ENCODE results near the gene TLK1.
"Not testable (repeated sequence)": the region's sequence is repeated elsewhere in the genome, so short reads cannot be mapped to it uniquely, and the experiment has no call there.

TLK1 gene

GRCh38 chr2:171165967-171166327 lies 5.3 kb upstream of the TLK1 start:
- DNase-seq (ENCODE audit: low spot score): no peak
- in situ Hi-C loops (cut with MboI; ENCODE audit: low sequenced_read_pairs, unreplicated experiment): loop anchor here (10.0 kb wide), 1 partner anchor 149 kb away; no protein-coding TSS in a partner anchor
- TF ChIP-seq CTCF (IDR thresholded peaks at IDR 0.05; ENCODE audit: borderline replicate concordance, control extremely low read depth, extremely low read depth, insufficient read depth, missing control alignments): no peak

GRCh38 chr2:171163261-171163660 lies 2.6 kb upstream of the TLK1 start:
- in situ Hi-C loops (cut with MboI; ENCODE audit: low sequenced_read_pairs, unreplicated experiment): loop anchor here (10.0 kb wide), 1 partner anchor 152 kb away; no protein-coding TSS in a partner anchor
- no peak for TF ChIP-seq CTCF (IDR thresholded peaks at IDR 0.05; ENCODE audit: borderline replicate concordance, control extremely low read depth, extremely low read depth, insufficient read depth, missing control alignments)
- DNase-seq (ENCODE audit: low spot score): no peak

- DNase-seq (ENCODE audit: low spot score): not testable (repeated sequence)
- in situ Hi-C loops (cut with MboI; ENCODE audit: low sequenced_read_pairs, unreplicated experiment): loop anchor here (10.0 kb wide), 1 partner anchor 152 kb away; no protein-coding TSS in a partner anchor
Measured at GRCh38 chr2:171162522-171163197, 2.0 kb upstream of the TLK1 start.

- DNase-seq (ENCODE audit: low spot score): peak; percentile 86
- in situ Hi-C loops (cut with MboI; ENCODE audit: low sequenced_read_pairs, unreplicated experiment): loop anchor here (10.0 kb wide), 1 partner anchor 154 kb away; no protein-coding TSS in a partner anchor
- peak; percentile 1 for TF ChIP-seq CTCF (IDR thresholded peaks at IDR 0.05; ENCODE audit: borderline replicate concordance, control extremely low read depth, extremely low read depth, insufficient read depth, missing control alignments)
Measured at GRCh38 chr2:171160956-171161740, 455 bp upstream of the TLK1 start.

- peak; percentile 48 for TF ChIP-seq CTCF (IDR thresholded peaks at IDR 0.05; ENCODE audit: borderline replicate concordance, control extremely low read depth, extremely low read depth, insufficient read depth, missing control alignments)
- DNase-seq (ENCODE audit: low spot score): peak; percentile 49
- in situ Hi-C loops (cut with MboI; ENCODE audit: low sequenced_read_pairs, unreplicated experiment): loop anchor here (5.0 to 10.0 kb wide), 2 partner anchors 155 to 258 kb away; no protein-coding TSS in a partner anchor
Measured at GRCh38 chr2:171159372-171160118, 1.1 kb downstream of the TLK1 start.

- DNase-seq (ENCODE audit: low spot score): no peak
Measured at GRCh38 chr2:171158790-171159371, 1.8 kb downstream of the TLK1 start.

More at GRCh38 chr2:171158790-171159371, 1.8 kb downstream of the TLK1 start:
- in situ Hi-C loops (cut with MboI; ENCODE audit: low sequenced_read_pairs, unreplicated experiment): loop anchor here (5.0 kb wide), 1 partner anchor 258 kb away; no protein-coding TSS in a partner anchor
- TF ChIP-seq CTCF (IDR thresholded peaks at IDR 0.05; ENCODE audit: borderline replicate concordance, control extremely low read depth, extremely low read depth, insufficient read depth, missing control alignments): no peak

All from GM13976 (cell line).